Measurements from ENCODE around the gene HCFC1R1.

HCFC1R1 gene

GRCh38 chr16:3051494-3051893 is 27.8 kb upstream of the HCFC1R1 start:
- H3K27ac ChIP-seq = no peak overlapping the region
- TF ChIP-seq CTCF (conservative IDR thresholded peaks at IDR 0.05) = no peak

- no peak overlapping the region for H3K27ac ChIP-seq
- TF ChIP-seq CTCF (conservative IDR thresholded peaks at IDR 0.05) = no peak
These were observed 27.3 kb upstream of the HCFC1R1 start for GRCh38 chr16:3051009-3051408.

GRCh38 chr16:3050487-3050886 is 26.7 kb upstream of the HCFC1R1 start:
- H3K27ac ChIP-seq = no peak overlapping the region
- TF ChIP-seq CTCF (conservative IDR thresholded peaks at IDR 0.05) = no peak

GRCh38 chr16:3049921-3050481 is 26.3 kb upstream of the HCFC1R1 start:
- no peak for TF ChIP-seq CTCF (conservative IDR thresholded peaks at IDR 0.05)
- no peak overlapping the region for H3K27ac ChIP-seq

GRCh38 chr16:3047387-3047720 is 23.6 kb upstream of the HCFC1R1 start:
- no peak overlapping the region for H3K27ac ChIP-seq

GRCh38 chr16:3046641-3047386 is 23.1 kb upstream of the HCFC1R1 start:
- no peak overlapping the region for H3K27ac ChIP-seq
- no peak for TF ChIP-seq CTCF (conservative IDR thresholded peaks at IDR 0.05)

More at GRCh38 chr16:3047387-3047720, 23.6 kb upstream of the HCFC1R1 start:
- no peak for TF ChIP-seq CTCF (conservative IDR thresholded peaks at IDR 0.05)

- peak within 1 kb of the TSS; percentile 43 for H3K27ac ChIP-seq
- TF ChIP-seq CTCF (conservative IDR thresholded peaks at IDR 0.05) = no peak
These were observed 22.3 kb upstream of the HCFC1R1 start, which contains the start of gene MMP25 for GRCh38 chr16:3045758-3046640. MMP25 (plus strand) TSS chr16:3046561; CDS start chr16:3046918, 357 bp downstream.

Data from VCaP (cell line).